Measurements from ENCODE around the gene PLAAT3. TPM values are rescaled to one million over a fixed set of nuclear protein-coding genes. Genes with fewer than 3 reads are reported as not detected.

PLAAT3 gene
- total RNA-seq = 12.4 and 14.9 TPM in 2 replicates

GRCh38 chr11:63614136-63614671, at the start of gene PLAAT3:
PLAAT3 (minus strand) TSS chr11:63614433; CDS start chr11:63614014, 419 bp downstream.

GRCh38 chr11:63563201-63564055, 50.8 kb downstream of the PLAAT3 start, which contains the start of gene PLAAT2:
PLAAT2 (minus strand) TSS chr11:63563379; CDS start chr11:63563324, 55 bp downstream.

GRCh38 chr11:63536669-63537292, 77.5 kb downstream of the PLAAT3 start, which contains the start of gene PLAAT4:
PLAAT4 (plus strand) TSS chr11:63536808; CDS start chr11:63536869, 61 bp downstream.

Other genes with a start within 250 kb of the PLAAT3 start
- gene SLC22A9, start 244.6 kb downstream of the PLAAT3 start, total RNA-seq = not detected in 2 replicates
- 0.39 and 0.86 TPM in 2 replicates for gene PLAAT5, start 123.3 kb downstream of the PLAAT3 start, total RNA-seq
- gene LGALS12, start 108.3 kb downstream of the PLAAT3 start, total RNA-seq = 0.11 TPM in 1 of 2 replicates, not detected in the other
- 27.4 and 36.1 TPM in 2 replicates for gene PLAAT4, start 77.6 kb downstream of the PLAAT3 start, total RNA-seq
- gene PLAAT2, start 51.1 kb downstream of the PLAAT3 start, total RNA-seq = not detected in 2 replicates
- 359 and 394 TPM in 2 replicates for gene ATL3, start 56.9 kb upstream of the PLAAT3 start, total RNA-seq
- 122 and 132 TPM in 2 replicates for gene RTN3, start 67.1 kb upstream of the PLAAT3 start, total RNA-seq
- 11.9 and 12.5 TPM in 2 replicates for gene ZFTA, start 154.3 kb upstream of the PLAAT3 start, total RNA-seq
- 9.0 and 10.6 TPM in 2 replicates for gene SPINDOC, start 199.0 kb upstream of the PLAAT3 start, total RNA-seq
- 11.4 and 14.9 TPM in 2 replicates for gene MARK2, start 224.7 kb upstream of the PLAAT3 start, total RNA-seq